ENCODE measurements around the gene PRSS2. TPM values are rescaled to one million over a fixed set of nuclear protein-coding genes. Genes with fewer than 3 reads are reported as not detected.

The PRSS2 gene
- total and polyA plus RNA-seq, 2 donors (not counting 1 experiment from before 2014, with no cell fraction given), result not detected

GRCh38 chr7:142797391-142798377 lies 26.9 kb downstream of the PRSS2 start:
- Histone ChIP-seq H2AFZ (ENCODE audit: insufficient read depth, low read depth, low read length, poor library complexity, severe bottlenecking) (peak overlapping the region; percentile 71), H3K27me3 (replicated peaks in 1 of 4; ENCODE audit: control extremely low read depth in 1 of 4, control insufficient read depth in 3 of 4, insufficient read depth in 4 of 4, low read length in 3 of 4) (no peaks in the 10 kb centered on the region), H3K27ac (ENCODE audit: low read length in 2 of 2) (peak overlapping the region; percentile 94 to 99), H3K9me3 (ENCODE audit: control extremely low read depth in 1 of 3, control insufficient read depth in 2 of 3, insufficient read depth in 1 of 3, low read length in 2 of 3) (no peaks in the 10 kb centered on the region), H4K20me1 (ENCODE audit: control insufficient read depth, insufficient read depth, low read length, poor library complexity, severe bottlenecking) (no peaks in the 10 kb centered on the region), H3K4me2 (replicated peaks; ENCODE audit: low read depth, low read length, poor library complexity, severe bottlenecking) (peak overlapping the region; percentile 83), H3K4me1 (ENCODE audit: control insufficient read depth in 2 of 2, insufficient read depth in 2 of 2, low read length in 2 of 2) (peaks cover 57 to 74% of the 10 kb centered on the region in 2 donors), H3K9ac (ENCODE audit: low read length) (peak overlapping the region; percentile 91), H3K79me2 (ENCODE audit: control insufficient read depth, insufficient read depth, low read length) (peaks cover 60% of the 10 kb centered on the region), H3K36me3 (replicated peaks in 1 of 2; ENCODE audit: control extremely low read depth in 1 of 2, control insufficient read depth in 1 of 2, extremely low read depth in 1 of 2, insufficient read depth in 2 of 2, low read length in 1 of 2) (peaks cover 2 to 26% of the 10 kb centered on the region in 2 experiments), H3K4me3 (ENCODE audit: control extremely low read depth in 1 of 5, extremely low read depth in 1 of 5, insufficient read depth in 1 of 5, low read depth in 2 of 5, low read length in 4 of 5) (peak overlapping the region; percentile 57 to 93 (median 90))
- 4% methylated on average over 30 of the region's 33 CpGs for WGBS (ENCODE audit: insufficient coverage)
- ATAC-seq (ENCODE audit: low read depth), result peak; percentile 50
- no peak for TF ChIP-seq CTCF (IDR thresholded peaks at IDR 0.05)
- TF ChIP-seq EZH2 (IDR thresholded peaks at IDR 0.05; ENCODE audit: borderline replicate concordance, insufficient read depth, low read depth, low read length, poor library complexity, severe bottlenecking), result no peak
- ChIA-PET POLR2A (interaction anchor here (0.5 to 18.8 kb wide), 8 partner anchors 12 to 490 kb away, joined by 3 to 961 read pairs (median 10); partner anchors contain the start of genes CASP2, EPHB6 and GSTK1), CTCF (interaction anchor here (0.6 to 32.8 kb wide), 10 partner anchors 9 to 206 kb away, joined by 3 to 1138 read pairs (median 4); partner anchors contain the start of genes EPHB6 and PRSS2)
- DNase-seq, result no peak
- Mint-ChIP-seq H3K27ac (peak overlapping the region; percentile 100), H3K4me1 (peaks cover 83% of the 10 kb centered on the region), H3K27me3 (no peaks in the 10 kb centered on the region), H3K9me3 (ENCODE audit: insufficient read depth) (no peaks in the 10 kb centered on the region), H3K4me3 (peak overlapping the region; percentile 100)
- intact Hi-C loops (cut with micrococcal nuclease), result loop anchor here (1.0 kb wide), 1 partner anchor 11 kb away; no protein-coding TSS in a partner anchor
